ENCODE data around the gene TDP1. TPM values are rescaled to one million over a fixed set of nuclear protein-coding genes. Genes with fewer than 3 reads are reported as not detected.

TDP1 gene
- total RNA-seq, 1 donor from 2014 or later = 3.4 TPM

GRCh38 chr14:90039253-90040010 is 83.7 kb downstream of the TDP1 start:
- DNase-seq = no peak
- Histone ChIP-seq H3K27ac (replicated peaks) (no peak overlapping the region), H3K4me1 (no peaks in the 10 kb centered on the region), H3K9me3 (replicated peaks) (peaks cover 10% of the 10 kb centered on the region), H3K27me3 (ENCODE audit: low read depth) (no peaks in the 10 kb centered on the region), H3K36me3 (peaks cover 14% of the 10 kb centered on the region), H3K4me3 (no peak overlapping the region)
- TF ChIP-seq CTCF (IDR thresholded peaks at IDR 0.05; ENCODE audit: borderline replicate concordance) = no peak
- intact Hi-C loops (cut with micrococcal nuclease) = no loop called here

- TF ChIP-seq CTCF (IDR thresholded peaks at IDR 0.05; ENCODE audit: borderline replicate concordance) = no peak
- no peak overlapping the region for H3K4me3 ChIP-seq
- DNase-seq = no peak
- H3K27me3 ChIP-seq (ENCODE audit: low read depth) = no peaks in the 10 kb centered on the region
- H3K27ac ChIP-seq (replicated peaks) = no peak overlapping the region
- intact Hi-C loops (cut with micrococcal nuclease) = no loop called here
- no peaks in the 10 kb centered on the region for H3K4me1 ChIP-seq
- peaks cover 13% of the 10 kb centered on the region for H3K36me3 ChIP-seq
- H3K9me3 ChIP-seq (replicated peaks) = peaks cover 10% of the 10 kb centered on the region
Observed at GRCh38 chr14:90040411-90040810, 84.7 kb downstream of the TDP1 start.

GRCh38 chr14:90042496-90043252 is 86.9 kb downstream of the TDP1 start:
- no peaks in the 10 kb centered on the region for H3K27me3 ChIP-seq (ENCODE audit: low read depth)
- peaks cover 6% of the 10 kb centered on the region for H3K9me3 ChIP-seq (replicated peaks)
- no peak for TF ChIP-seq CTCF (IDR thresholded peaks at IDR 0.05; ENCODE audit: borderline replicate concordance)
- no peak for DNase-seq
- intact Hi-C loops (cut with micrococcal nuclease) = no loop called here
- H3K36me3 ChIP-seq = peaks cover 5% of the 10 kb centered on the region
- H3K4me1 ChIP-seq = no peaks in the 10 kb centered on the region
- no peak overlapping the region for H3K4me3 ChIP-seq
- H3K27ac ChIP-seq (replicated peaks) = no peak overlapping the region

GRCh38 chr14:90045616-90046015 is 89.9 kb downstream of the TDP1 start:
- no peaks in the 10 kb centered on the region for H3K4me1 ChIP-seq
- H3K9me3 ChIP-seq (replicated peaks) = no peaks in the 10 kb centered on the region
- H3K4me3 ChIP-seq = no peak overlapping the region
- intact Hi-C loops (cut with micrococcal nuclease) = no loop called here
- no peaks in the 10 kb centered on the region for H3K36me3 ChIP-seq
- H3K27me3 ChIP-seq (ENCODE audit: low read depth) = no peaks in the 10 kb centered on the region
- DNase-seq = no peak
- H3K27ac ChIP-seq (replicated peaks) = no peak overlapping the region
- TF ChIP-seq CTCF (IDR thresholded peaks at IDR 0.05; ENCODE audit: borderline replicate concordance) = no peak

GRCh38 chr14:90049390-90049789 is 93.7 kb downstream of the TDP1 start:
- intact Hi-C loops (cut with micrococcal nuclease) = no loop called here
- DNase-seq = no peak
- H3K36me3 ChIP-seq = no peaks in the 10 kb centered on the region
- no peaks in the 10 kb centered on the region for H3K9me3 ChIP-seq (replicated peaks)
- TF ChIP-seq CTCF (IDR thresholded peaks at IDR 0.05; ENCODE audit: borderline replicate concordance) = no peak
- H3K4me1 ChIP-seq = no peaks in the 10 kb centered on the region
- H3K27me3 ChIP-seq (ENCODE audit: low read depth) = peaks cover 30% of the 10 kb centered on the region
- H3K4me3 ChIP-seq = no peak overlapping the region
- no peak overlapping the region for H3K27ac ChIP-seq (replicated peaks)

Data from left ventricle myocardium inferior (tissue), 1 donor.